GM13976 (cell line): ENCODE measurements around the gene HDGFL2.

ENCODE experiments used
- DNase-seq: peaks from one replicate; pipeline ENCODE4 v3.0.0; 2012; ENCODE audit warnings: low spot score
- in situ Hi-C: fragments of 300-500 bp; cut with MboI; formaldehyde crosslinking; loops from one replicate; pipeline ENCODE4 v1.12.0; 2022; ENCODE audit warnings: low sequenced_read_pairs, mixed read lengths, inconsistent platforms; ENCODE audit not compliant: unreplicated experiment
- TF ChIP-seq, protein P1 (sequence below): IDR thresholded peaks from 2 replicates; pipeline ENCODE4 v1.5.1; 2012; ENCODE audit warnings: borderline replicate concordance, mild to moderate bottlenecking; ENCODE audit not compliant: insufficient read depth; ENCODE audit errors: extremely low read depth, missing control alignments, control extremely low read depth

Gene HDGFL2

DNA sequence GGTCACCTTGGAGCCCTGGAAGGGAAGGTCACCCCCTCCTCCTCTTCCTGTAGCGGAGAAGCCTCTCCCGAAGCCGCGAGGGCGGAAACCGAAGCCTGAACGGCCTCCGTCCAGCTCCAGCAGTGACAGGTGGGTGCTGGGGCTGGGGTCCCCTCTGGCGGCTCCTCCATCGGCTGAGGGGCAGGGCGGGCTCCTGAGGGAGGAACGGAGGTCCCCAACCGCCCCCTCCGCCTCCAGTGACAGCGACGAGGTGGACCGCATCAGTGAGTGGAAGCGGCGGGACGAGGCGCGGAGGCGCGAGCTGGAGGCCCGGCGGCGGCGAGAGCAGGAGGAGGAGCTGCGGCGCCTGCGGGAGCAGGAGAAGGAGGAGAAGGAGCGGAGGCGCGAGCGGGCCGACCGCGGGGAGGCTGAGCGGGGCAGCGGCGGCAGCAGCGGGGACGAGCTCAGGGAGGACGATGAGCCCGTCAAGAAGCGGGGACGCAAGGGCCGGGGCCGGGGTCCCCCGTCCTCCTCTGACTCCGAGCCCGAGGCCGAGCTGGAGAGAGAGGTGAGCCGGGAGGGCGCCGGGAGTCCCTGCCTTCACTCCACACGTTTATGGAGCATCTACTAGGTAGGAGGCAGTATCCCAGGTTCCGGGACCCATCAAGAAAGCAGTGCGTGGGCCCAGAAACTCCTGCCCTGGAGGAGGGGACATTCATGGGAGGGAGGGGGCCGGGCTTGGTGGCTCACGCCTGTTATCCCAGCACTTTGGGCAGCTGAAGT is 22.0 kb downstream of the HDGFL2 start:
- TF ChIP-seq, protein P1, sequence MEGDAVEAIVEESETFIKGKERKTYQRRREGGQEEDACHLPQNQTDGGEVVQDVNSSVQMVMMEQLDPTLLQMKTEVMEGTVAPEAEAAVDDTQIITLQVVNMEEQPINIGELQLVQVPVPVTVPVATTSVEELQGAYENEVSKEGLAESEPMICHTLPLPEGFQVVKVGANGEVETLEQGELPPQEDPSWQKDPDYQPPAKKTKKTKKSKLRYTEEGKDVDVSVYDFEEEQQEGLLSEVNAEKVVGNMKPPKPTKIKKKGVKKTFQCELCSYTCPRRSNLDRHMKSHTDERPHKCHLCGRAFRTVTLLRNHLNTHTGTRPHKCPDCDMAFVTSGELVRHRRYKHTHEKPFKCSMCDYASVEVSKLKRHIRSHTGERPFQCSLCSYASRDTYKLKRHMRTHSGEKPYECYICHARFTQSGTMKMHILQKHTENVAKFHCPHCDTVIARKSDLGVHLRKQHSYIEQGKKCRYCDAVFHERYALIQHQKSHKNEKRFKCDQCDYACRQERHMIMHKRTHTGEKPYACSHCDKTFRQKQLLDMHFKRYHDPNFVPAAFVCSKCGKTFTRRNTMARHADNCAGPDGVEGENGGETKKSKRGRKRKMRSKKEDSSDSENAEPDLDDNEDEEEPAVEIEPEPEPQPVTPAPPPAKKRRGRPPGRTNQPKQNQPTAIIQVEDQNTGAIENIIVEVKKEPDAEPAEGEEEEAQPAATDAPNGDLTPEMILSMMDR = no peak

DNA sequence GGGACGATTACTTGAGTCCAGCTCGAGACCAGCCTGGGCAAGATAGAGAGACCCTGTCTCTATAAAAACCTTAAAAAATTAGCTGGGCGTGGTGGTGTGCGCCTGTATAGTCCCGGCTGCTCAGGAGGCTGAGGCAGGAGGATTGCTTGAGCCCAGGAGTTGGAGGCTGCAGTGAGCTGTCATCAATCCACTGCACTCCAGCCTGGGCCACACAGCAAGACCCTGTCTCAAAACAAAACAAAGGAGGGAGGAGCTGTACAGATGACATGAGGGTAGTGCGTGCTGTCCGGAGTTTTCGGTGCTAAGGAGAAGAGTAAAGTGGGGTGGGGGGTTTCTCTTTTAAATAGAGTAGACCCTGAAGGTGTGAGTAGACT is 22.6 kb downstream of the HDGFL2 start:
- DNase-seq = no peak
- in situ Hi-C loops = no loop called here
- TF ChIP-seq, protein P1 = no peak

More for the DNA sequence above, 22.0 kb downstream of the HDGFL2 start:
- no peak for DNase-seq
- in situ Hi-C loops = no loop called here

GRCh38 chr19:4495471-4495870 is 23.4 kb downstream of the HDGFL2 start:
- in situ Hi-C loops = no loop called here
- TF ChIP-seq, protein P1 = no peak
- DNase-seq = no peak

GRCh38 chr19:4496304-4496703 is 24.2 kb downstream of the HDGFL2 start:
- no peak for DNase-seq
- TF ChIP-seq, protein P1 = no peak
- in situ Hi-C loops = no loop called here

DNA sequence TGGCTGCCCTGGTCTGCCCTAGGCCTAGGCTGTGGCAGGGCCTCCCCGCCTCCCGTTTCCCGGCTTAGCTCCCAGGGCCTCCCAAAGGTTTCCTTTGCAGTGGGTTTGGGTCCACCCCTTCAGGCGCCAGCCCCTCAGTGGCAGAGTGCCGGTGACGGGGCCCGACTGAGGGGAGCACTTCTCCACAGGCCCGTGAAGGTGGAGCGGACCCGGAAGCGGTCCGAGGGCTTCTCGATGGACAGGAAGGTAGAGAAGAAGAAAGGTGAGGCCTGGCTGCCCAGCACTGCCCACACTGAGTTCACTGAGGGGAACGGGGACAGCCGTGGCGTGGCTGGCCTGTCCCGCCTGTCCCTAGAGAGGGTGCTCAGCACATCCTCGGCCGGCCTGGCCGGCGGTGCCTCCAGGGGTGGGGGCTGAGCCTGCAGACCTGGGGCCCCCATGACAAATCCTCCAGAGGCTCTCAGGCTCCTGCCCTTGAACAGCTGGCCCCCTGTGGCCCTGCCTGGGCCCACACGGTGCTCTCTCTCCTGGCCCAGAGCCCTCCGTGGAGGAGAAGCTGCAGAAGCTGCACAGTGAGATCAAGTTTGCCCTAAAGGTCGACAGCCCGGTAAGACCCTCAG is 25.8 kb downstream of the HDGFL2 start:
- in situ Hi-C loops = no loop called here
- TF ChIP-seq, protein P1 = no peak
- no peak for DNase-seq

DNA sequence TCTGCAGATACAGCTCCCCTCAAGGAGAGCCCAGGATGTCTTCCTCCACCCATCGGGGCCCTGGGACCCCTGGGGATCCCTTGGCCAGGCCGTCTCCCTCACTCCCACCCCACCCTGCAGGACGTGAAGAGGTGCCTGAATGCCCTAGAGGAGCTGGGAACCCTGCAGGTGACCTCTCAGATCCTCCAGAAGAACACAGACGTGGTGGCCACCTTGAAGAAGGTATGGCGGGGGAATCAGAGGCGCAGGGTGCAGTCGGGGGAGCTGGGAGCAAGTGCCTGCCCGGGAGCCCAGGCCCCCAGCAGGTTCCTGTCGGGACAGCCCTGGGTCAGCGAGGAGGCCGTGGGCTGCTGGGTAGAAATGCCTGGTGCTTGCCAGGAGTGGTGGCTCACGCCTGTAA is 26.6 kb downstream of the HDGFL2 start:
- DNase-seq = no peak
- TF ChIP-seq, protein P1 = no peak
- in situ Hi-C loops = no loop called here
